GM19395 (cell line): ENCODE results near the gene TTLL1.
"Not testable (repeated sequence)": the region's sequence is repeated elsewhere in the genome, so short reads cannot be mapped to it uniquely, and the experiment has no call there.

Source experiments
- ATAC-seq: cut with Tn5 transposase; IDR thresholded peaks from one replicate; pipeline ENCODE4 v1.9.1; 2021; ENCODE audit warnings: mild to moderate bottlenecking, moderate library complexity; ENCODE audit not compliant: unreplicated experiment

Gene TTLL1

GRCh38 chr22:42995654-42996053, 93.5 kb downstream of the TTLL1 start:
- ATAC-seq: not testable (repeated sequence)

- ATAC-seq: no peak
Observed at GRCh38 chr22:42994917-42995562, 94.2 kb downstream of the TTLL1 start.

- no peak for ATAC-seq
Observed at GRCh38 chr22:42994276-42994916, 94.8 kb downstream of the TTLL1 start.

GRCh38 chr22:42993651-42994275, 95.4 kb downstream of the TTLL1 start:
- no peak for ATAC-seq

GRCh38 chr22:42992886-42993479, 96.2 kb downstream of the TTLL1 start:
- no peak for ATAC-seq

- no peak for ATAC-seq
Observed at GRCh38 chr22:42992092-42992491, 97.1 kb downstream of the TTLL1 start.

- ATAC-seq: no peak
Observed at GRCh38 chr22:42991010-42991651, 98.1 kb downstream of the TTLL1 start.

- ATAC-seq: no peak
Observed at GRCh38 chr22:42990131-42990838, 98.9 kb downstream of the TTLL1 start.
